ENCODE measurements around the gene ASS1.

- TF ChIP-seq CTCF (IDR thresholded peaks at IDR 0.05) (no peak), EZH2 (IDR thresholded peaks at IDR 0.05; ENCODE audit: borderline replicate concordance, insufficient read depth, low read depth, low read length, poor library complexity, severe bottlenecking) (no peak)
Measured at GRCh38 chr9:130432362-130432761, 12.4 kb upstream of the ASS1 start.
